ENCODE results near the gene ZNF606.

ZNF606 gene

DNA sequence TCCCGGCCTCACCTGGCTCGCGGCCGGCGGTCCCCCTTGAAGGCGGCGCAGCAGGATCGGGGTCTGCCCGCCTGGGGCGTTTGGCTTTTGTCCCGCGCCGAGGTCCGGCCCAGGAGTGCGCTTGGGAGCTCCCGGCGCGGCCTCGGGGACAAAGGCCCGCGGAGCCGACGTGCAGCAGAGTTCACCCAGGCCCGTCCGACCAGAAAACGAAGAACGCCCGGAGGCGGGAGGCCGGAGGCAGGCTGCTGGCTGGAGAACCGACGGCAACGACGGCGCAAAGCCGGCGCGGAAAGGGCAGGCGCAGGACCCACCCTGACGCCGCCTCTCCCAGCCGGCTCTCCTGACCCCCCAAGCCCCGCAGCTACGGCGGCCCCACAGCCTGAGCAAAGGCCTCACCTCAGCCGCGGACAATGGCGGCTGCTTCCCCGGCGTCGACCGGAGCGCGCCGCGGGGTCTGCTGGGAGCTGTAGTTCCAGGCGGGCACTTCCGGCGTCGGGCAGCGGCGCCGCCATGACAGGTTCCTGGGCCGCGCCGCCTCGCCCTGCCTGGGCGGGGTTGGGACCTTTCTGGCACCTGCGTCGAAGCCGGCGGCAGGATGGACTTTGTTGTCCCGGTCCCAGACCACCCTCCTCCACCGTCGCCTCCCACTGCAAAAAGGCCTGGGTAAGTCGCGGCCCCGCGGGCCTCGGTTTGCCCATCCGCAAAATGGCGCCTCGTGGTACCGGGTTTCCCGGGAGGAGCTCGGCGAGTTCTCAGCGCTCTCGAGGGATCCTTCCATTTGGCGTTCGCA, at the start of gene ZNF606:
TSS of gene ZNF606 (minus strand) at position 437 of the 790 bp plus-strand sequence. CDS start 1,501 bp downstream, outside the sequence.
- peak; percentile 86 for DNase-seq (ENCODE audit: low read depth)

DNA sequence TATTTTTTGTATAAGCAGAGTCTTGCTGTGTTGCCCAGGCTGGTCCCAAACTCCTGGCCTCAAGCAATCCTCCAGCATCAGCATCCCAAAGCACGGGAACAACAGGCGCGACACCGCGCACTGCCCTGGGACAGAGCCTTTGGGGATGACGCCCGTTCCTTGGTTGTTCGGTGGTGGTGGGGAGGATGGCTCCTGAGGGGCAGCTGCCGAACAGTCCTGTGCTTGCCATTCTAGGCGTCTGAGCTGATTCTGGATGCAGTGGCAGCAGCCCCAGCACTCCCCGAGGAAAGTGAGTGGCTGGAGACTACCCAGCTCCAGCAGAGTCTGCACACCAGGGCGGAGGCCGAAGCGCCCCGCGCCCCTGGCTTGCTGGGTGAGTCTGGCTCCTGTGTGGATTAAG, 49.6 kb upstream of the ZNF606 start:
- no peak for DNase-seq (ENCODE audit: low read depth)

DNA sequence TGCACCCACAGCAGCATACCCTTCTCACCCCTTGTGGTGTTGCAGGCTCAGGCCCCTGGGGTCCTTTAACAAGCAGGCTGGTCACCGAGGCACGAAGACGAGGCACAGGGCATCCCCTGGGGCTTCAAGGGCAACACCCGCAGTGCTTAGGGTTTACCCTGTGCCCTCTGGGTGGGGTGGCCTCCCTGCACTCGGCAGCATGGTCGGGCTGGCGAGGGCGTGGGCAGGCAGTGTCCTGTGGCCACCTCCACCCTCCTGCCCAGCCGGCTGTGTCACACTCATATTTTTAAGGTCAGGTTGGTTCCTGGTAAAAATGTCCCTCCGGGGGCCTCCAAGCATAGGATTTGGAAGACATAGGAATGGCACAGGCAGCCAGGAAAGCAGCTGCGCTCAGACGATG, 45.1 kb upstream of the ZNF606 start:
- no peak for DNase-seq (ENCODE audit: low read depth)

DNA sequence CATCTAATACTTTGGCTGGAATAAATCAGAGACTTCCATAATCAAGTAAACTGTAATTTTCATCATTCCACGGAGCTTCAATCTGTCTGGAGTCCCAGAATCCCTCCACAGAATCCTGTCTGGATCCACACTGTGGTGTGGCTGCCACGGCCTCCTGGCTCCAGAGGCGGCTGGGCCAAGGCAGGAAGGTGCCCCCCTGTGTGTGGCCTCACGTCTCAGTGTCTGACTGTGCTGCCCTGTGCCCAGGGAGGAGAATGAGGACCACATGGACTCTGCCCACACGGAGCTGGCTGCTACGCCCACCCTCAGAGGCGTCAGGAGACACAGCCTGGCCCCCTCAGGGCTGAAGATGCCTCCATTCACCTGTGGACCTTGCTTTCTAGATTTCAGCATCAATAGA, 44.2 kb upstream of the ZNF606 start:
- no peak for DNase-seq (ENCODE audit: low read depth)

DNA sequence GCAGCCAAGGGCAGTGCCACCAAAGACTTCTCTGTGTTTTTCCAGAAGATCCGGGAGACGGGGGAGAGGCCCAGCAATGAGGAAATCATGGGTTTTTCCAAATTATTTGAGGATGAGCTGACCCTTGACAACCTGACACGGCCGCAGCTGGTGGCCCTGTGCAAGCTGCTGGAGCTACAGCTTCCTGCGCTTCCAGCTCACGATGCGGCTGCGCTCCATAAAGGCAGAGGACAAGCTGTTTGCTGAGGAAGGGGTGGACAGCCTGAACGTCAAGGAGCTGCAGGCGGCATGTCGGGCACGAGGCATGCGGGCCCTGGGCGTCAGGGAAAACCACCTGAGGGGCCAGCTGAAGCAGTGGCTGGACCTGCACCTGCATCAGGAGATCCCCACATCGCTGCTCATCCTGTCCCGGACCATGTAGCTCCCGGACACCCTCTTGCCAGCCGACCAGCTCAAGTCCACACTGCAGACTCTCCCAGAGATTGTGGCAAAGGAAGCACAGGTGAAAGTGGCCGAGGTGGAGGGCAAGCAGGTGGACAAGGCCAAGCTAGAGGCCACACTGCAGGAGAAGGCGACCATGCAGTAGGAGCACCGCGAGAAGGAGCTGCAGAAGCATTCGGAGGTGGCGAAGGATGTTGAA, 42.9 kb upstream of the ZNF606 start:
- DNase-seq (ENCODE audit: low read depth) = no peak

DNA sequence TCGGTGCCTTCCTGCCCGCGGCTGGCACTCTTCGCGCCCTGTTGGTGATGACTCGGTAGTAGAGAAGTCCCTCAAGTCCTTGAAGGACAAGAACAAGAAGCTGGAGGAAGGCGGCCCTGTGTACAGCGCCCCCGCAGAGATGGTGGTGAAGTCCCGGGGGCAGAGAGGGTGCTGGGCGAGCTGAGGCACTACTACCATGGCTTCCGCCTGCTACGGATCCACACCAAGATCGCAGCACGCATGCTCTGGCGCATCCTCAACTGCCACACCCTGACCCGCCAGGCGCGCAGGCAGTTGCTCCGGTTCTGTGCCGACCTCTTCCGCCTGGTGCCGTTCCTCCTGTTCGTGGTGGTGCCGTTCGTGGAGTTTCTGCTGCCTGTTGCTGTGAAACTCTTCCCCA, 42.3 kb upstream of the ZNF606 start:
- no peak for DNase-seq (ENCODE audit: low read depth)

DNA sequence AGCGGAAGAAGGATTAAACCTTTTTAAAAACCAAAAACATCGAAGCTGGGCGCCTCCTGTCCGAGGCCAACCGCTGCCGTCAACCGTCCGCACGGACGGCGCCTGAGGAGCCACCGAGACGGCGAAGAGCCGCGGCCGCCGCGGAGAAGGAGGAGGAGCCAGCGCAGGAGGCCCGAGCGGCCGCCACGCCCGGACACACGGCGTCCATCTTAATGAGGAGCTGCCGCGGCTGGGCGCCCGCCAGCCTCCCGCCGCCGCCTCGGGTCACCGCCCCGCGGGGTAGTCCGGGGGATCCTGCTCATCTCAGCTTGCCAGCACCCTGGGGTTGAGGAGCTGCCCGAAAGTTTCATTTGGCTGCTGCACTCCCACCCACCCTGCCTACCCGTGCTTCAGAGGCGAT, 41.8 kb upstream of the ZNF606 start:
- no peak for DNase-seq (ENCODE audit: low read depth)

DNA sequence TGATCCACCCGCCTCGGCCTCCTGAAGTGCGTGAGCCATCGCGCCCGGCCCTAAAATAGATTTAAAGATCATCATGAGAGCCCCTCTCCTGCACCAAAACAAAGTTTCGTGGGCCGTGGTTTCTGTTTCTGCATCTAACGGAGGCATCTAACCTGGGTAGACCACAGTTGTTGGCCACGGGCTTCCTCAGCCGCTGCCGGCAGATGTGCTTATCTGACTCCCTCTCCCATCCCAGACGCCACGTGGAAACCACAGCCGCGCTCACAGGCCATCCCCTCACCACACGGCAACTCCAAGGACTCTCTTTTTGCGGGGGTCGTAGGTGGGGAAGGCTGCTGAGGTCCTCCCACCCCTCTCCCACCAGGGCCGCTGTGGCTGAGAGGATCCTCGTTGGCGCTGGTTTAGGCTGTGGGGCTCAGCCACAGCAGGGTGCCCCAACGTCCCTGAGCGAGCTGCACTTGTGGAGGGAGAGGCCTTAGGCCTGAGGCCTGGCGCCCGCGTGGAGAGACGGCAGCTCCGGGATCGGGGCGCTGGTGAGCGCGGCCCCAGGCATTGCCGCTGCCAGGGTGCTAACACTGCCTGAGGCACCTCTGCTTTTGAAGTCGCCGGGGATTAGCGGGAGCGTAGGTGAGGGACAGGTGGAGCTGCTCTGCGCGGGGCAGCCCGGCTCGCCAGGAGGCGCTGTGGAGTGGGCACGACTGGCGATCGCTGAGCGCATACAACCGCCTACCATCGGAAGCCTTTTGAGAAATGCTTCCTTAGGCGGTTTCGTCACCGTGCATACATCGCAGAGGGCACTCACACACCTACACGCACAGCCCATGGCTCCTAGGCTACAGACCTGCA, 40.1 kb upstream of the ZNF606 start:
- DNase-seq (ENCODE audit: low read depth) = no peak

DNA sequence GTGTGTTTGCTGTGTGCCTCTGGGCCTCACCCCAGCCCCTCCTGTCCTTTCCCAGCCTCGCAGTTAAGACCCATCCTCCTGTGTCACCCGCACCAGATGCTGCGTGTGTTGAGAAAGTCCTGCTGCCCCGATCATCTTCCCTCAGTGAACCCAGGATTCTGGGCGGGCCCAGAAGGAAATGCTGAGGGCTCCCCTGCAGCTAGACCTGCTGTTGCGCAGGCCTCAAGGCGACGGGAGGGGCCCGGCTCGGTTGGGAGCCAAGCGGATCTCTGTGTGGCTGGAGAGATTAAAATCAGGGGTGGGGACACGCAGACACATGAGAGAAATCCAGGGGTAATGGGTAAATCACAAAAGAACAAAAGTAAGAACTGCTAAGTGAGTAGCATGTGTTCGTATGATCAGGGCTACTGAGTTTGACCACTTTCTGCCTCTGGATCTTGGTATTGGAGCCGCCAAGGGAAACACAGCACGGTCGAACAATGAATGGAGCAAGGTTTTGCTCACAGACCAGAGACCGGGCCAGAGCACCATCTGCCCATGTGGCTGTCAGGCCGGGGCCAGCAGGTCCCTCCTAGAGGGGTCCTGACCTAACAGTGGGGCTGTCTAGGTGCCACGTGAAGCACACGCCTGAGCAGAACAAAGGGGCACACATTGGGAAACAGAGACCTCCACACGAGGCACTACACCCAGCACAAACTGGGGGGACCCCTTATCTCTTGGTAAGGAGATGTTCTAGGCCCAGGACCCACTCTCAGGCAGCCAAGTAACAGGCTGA, 38.3 kb upstream of the ZNF606 start:
- DNase-seq (ENCODE audit: low read depth) = no peak

DNA sequence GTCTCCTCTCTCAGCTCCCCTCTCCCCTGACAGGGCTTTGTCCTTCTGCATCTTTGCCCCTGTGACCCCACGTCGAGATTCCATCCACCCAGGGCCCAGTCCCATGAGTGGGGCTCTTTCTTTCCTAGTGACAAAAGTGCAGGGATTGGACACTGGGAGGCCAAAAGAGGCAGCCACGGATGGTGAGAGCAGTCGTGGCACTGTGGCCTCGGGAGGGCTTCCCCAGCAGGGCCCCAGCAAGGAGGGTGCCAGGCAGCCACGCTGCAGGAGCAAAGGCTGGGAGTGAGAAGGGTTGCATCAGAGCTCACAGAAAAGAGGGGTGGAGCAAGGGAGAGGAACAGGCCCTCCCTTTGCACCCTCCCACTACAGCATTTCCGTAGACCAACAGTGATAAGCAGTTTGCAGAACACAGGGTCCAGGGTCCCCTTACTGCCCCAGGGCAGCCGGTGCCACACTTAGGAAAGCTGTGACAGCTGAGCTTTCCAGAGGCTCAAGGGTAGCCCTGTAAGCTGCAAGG, 36.1 kb upstream of the ZNF606 start:
- DNase-seq (ENCODE audit: low read depth) = no peak

DNA sequence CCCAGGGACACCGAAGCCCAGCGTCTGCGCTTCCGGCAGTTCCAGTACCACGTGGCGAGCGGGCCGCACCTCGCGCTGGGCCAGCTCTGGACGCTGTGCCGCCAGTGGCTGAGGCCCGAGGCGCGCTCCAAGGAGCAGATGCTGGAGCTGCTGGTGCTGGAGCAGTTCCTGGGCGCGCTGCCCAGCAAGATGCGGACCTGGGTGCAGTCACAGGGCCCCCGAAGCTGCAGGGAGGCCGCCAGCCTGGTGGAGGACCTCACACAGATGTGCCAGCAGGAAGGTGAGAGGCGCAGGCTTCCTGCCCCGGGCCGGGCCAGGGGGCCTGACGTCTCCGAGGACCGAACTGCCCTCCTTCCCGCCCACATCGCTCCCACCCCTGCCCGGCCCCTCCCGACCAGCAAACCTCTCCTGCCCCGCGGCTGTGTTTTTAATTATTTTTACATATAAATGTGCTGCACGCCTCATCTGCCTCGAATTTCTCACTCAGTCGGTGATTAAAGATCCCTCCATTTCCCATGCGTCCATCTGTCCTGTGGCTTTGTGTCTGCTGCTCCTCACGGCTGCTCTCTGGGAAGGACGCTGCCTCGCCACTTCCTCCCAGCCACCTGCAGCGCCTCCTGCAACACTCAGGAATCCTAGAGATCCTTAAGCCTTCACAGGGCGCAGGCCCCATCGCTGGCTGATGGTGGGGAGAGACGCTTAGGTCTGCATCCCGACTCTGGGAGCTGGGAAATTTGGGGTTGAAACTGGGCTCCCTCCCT, 35.5 kb upstream of the ZNF606 start:
- no peak for DNase-seq (ENCODE audit: low read depth)

DNA sequence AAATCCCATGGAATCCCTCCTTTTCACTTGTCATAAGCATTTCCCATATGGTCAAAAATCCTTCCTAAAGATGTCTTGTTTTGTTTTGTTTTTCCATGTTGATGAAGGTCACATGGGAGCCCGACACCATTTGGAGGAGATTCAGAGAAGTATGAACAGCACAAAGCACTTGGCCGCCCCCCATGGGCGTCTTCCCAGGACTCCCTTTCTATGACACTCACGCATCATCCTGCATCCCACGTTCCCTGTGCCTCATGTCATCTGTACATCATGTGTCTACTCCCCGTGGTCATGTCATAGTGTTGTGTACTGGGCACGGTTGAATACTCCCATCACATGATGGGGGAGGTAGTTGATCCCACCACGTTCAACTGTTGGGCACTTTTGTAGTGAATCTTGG, 33.2 kb upstream of the ZNF606 start:
- no peak for DNase-seq (ENCODE audit: low read depth)

DNA sequence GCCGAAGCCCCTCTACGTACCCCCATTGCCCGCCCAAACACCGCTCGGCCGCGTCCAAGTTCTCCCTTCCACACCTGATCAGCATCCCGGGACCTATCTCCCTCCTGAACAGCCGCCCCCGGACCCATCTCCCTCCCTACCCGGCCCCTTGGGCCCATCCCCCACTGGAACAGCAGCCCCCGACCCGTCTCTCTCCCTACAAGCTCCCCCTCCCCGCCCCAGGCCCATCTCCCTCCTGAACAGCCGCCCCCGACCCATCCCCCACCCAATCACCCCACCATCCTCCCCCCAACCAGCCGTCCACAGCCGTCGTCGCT, 31.8 kb upstream of the ZNF606 start:
- DNase-seq (ENCODE audit: low read depth) = no peak

DNA sequence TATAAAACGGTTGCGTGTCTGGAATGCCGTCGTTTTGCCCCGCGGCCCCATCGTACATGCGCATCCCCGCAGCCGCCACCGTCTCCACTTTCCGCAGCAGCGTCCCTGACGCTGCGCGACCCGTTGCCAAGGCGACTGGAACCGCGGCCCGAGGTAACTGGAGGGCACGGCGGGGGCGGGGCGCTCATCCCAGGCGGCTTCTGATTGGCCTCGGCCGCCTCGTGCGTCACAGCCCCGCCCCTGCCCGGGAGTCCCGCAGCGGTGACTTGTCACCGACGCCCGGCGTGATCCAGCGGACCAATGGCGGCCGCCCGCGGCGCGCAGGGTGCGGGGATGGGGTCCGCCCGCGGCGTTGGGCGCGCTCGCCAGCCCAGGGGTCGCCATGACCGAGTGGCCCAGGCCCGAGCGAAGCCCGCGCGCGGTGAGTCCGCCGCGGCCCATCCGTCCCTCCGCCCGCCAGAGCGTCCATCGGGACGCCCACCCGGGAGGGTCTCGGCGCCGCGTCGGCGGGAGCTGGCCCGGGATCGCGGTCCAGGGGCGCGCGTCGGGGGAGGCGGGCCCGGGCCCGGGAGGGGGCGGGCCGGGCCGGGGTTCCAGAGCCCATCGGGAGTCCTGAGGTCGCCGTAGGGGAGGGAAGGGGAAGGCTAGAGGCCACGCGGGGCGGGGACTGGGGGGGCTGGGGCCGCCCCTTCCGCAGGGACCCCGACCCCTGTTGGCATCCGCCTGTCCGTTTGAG, 31.3 kb upstream of the ZNF606 start, which contains the start of gene ZSCAN1:
TSS of gene ZSCAN1 (plus strand) at position 285 of the 736 bp plus-strand sequence. CDS start 3,812 bp downstream, outside the sequence.
- no peak for DNase-seq (ENCODE audit: low read depth)

DNA sequence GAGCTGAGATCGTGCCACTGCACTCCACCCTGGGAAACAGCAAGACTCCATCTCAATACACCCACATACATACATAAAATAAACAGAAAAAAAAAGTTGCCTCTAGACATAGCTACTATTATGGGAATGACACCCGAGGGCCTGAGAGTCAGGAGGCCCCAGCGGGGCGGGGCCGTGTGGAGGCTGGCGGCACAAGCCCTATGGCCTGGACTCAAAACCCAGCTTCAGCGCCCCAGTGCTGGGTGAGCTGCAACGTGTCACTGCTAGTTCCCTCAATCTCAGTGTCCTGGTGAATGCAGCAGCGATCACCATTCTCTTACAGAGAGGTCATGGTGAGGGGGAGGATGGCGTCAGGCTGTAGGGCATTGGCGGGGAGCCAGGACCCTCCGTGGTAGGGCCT, 22.0 kb upstream of the ZNF606 start:
- DNase-seq (ENCODE audit: low read depth) = no peak

DNA sequence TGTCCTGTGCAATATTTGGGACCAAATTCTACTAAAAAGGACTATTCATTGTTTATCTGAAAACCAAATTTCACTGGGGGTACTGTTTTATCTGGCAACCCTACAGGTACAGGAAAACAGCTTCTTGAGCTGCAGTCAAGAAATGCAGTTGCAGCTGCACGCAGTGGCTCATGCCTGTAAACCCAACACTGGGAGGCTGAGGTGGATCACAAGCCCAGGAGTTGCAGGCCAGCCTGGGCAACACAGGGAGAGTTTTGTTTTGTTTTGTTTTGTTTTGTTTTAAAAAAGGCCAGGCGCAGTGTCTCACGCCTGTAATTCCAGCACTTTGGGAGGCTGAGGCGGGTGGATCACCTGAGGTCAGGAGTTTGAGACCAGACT, 19.7 kb upstream of the ZNF606 start:
- no peak for DNase-seq (ENCODE audit: low read depth)

DNA sequence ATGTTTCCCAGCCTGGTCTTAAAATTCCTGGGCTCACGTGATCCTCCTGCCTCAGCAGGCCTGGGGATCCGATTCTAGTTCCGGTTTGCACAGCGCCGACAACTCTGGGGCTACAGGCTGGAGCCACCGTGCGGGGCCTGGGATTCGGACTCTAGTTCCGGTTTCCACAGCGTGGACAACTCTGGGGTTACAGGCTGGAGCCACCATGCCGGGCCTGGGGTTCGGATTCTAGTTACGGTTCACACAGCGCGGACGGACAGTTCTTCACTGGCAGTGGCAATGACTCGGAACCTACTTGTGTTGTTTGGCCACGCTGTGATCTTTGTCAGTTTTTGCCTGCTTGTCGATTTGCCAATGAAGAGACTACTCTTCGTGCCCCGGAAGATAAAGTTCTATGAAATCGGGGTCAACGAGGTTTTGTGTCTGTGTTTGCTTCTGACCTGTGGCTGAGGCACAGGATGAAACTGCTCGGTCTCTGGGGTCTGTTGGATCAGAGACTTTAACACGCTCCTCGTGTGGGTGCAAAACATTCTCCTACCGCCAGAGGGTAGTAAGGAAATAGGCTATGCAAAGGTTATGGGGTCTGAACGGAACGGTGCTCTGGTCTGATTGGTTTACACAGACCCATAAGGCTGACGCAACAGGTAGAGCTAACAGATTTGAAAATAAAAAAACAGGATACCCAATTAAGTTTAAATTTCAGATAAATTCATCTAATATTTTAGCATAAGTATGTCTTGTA, 19.1 kb upstream of the ZNF606 start:
- DNase-seq (ENCODE audit: low read depth) = peak; percentile 30

DNA sequence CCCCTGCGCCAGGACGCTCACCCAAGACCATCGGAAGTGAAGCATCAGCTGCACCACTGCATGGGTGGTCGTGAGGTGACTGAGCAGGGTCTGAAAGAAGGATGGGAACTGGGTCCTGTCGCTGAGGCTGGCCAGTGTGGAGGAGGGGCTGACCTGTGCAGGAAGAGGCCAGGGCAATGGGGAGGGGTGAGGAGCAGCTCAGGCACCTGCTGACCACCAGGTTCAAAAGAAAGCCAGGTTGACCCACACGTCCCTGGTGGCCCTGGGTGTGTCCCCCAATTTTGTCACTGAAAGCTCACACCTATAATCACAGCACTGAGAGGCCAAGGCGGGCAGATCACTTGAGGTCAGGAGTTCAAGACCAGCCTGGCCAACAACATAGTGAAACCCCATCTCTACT, 17.5 kb upstream of the ZNF606 start:
- no peak for DNase-seq (ENCODE audit: low read depth)

DNA sequence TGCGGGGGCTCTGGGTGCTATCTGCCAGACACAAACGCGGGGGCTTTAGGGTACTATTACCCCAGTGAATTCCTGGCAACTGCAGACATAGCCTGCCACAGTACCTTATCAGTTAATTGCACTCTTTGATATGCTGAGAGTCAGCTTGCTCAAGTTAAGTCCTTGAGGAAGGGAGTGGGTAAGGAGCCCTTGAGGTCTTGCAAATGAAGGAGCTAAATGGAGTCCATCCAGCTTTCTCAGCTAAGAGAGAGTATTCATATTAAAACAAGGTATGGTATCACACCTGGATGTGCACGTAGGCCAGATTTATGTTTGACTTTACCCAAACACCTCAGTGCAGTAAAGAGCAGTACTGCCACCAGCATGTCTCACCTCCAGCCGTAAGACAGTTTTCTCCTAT, 11.5 kb upstream of the ZNF606 start:
- DNase-seq (ENCODE audit: low read depth) = no peak

DNA sequence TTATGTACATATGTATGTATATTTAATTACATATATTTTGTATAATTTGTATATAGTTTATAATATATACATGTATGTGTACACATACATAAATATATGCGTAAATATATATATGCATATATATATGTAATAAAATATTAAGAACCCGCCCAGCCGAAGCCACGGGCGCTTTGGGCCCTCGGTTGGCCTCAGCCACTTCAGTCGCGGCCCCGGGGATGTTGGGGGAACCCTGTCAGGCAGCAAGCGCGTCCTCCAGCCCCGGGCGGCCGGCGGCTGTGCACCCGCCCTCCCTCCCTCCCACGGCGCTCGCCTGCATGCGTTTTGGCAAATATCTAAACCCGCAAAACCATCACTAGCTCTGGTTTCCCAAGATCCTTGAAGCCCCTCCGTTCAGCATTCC, 7.9 kb upstream of the ZNF606 start:
- no peak for DNase-seq (ENCODE audit: low read depth)
